ENCODE results near the gene WASF2. TPM values are rescaled to one million over a fixed set of nuclear protein-coding genes. Genes with fewer than 3 reads are reported as not detected.

Gene WASF2
- total RNA-seq, 2 donors from 2014 or later = 60.1 to 83.7 TPM

GRCh38 chr1:27366113-27366410, 123.9 kb downstream of the WASF2 start:
- peak; percentile 45 for ATAC-seq (ENCODE audit: insufficient number of reproducible peaks, low FRiP score, low read depth)
- H3K4me3 ChIP-seq = peak overlapping the region; percentile 80
- peak overlapping the region; percentile 96 to 99 for H3K27ac ChIP-seq
- H3K9me3 ChIP-seq = no peaks in the 10 kb centered on the region
- peaks cover 16 to 39% of the 10 kb centered on the region in 2 donors for H3K4me1 ChIP-seq (ENCODE audit: control insufficient read depth in 1 of 2, low read depth in 2 of 2)
- H3K36me3 ChIP-seq = peaks cover 34% of the 10 kb centered on the region
- TF ChIP-seq CTCF (IDR thresholded peaks at IDR 0.05) = no peak
- no peaks in the 10 kb centered on the region for H3K27me3 ChIP-seq (replicated peaks; ENCODE audit: insufficient read depth)
- DNase-seq (ENCODE audit: low spot score) = peak; percentile 56

DNA sequence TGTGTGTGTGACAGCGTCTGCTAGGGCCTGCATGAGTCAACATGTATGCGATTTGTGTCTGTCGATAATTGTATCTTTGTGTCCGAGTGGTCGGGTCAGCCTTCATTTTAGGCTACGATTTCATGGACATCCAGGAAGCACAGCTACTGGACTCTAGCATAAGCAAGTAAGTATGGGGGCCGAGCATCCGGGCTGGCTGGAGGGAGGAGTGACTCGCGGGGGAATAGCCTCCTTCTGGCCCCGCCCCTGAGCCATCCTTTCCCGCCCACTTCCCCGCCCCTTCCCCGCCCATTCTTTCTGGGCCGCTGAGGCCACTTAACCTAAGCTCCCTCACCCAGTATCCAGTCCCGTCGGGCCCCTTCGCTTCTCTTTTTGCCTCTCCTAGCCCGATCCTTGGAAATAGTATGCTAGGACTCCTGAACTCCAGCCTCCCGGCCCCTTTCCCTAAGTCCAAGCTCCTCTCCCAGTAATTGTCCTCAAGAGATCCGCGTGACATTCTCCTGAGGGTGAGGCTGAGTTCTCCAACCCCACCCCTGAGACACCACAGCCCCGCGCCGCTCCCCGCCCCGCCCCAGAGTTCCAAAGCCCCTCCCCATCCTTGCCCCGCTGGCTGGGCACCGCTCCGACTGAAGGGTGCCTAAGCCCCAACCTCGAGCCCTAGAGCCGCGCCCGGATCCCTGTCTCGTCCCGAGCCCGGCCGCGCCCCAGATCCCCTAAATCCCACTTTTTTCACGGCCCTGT, 124.4 kb downstream of the WASF2 start:
- Histone ChIP-seq H3K36me3 (peaks cover 38% of the 10 kb centered on the region), H3K9me3 (no peaks in the 10 kb centered on the region), H3K27ac (peak overlapping the region; percentile 96 to 99), H3K4me1 (ENCODE audit: control insufficient read depth in 1 of 2, low read depth in 2 of 2) (peaks cover 16 to 39% of the 10 kb centered on the region in 2 donors), H3K27me3 (replicated peaks; ENCODE audit: insufficient read depth) (no peaks in the 10 kb centered on the region), H3K4me3 (peak overlapping the region; percentile 80)
- no peak for TF ChIP-seq CTCF (IDR thresholded peaks at IDR 0.05)
- peak; percentile 74 for ATAC-seq (ENCODE audit: insufficient number of reproducible peaks, low FRiP score, low read depth)
- peak; percentile 83 for DNase-seq (ENCODE audit: low spot score)

- H3K36me3 ChIP-seq = peaks cover 41% of the 10 kb centered on the region
Observed at GRCh38 chr1:27364696-27365371, 125.1 kb downstream of the WASF2 start.

GRCh38 chr1:27363766-27364695, 125.9 kb downstream of the WASF2 start:
- no peak overlapping the region for H3K4me3 ChIP-seq
- H3K36me3 ChIP-seq = peaks cover 49% of the 10 kb centered on the region
- H3K9me3 ChIP-seq = no peaks in the 10 kb centered on the region
- H3K27ac ChIP-seq = peak overlapping the region in 1 of 2 donors; percentile 99
- no peak for ATAC-seq (ENCODE audit: insufficient number of reproducible peaks, low FRiP score, low read depth)
- no peak for DNase-seq (ENCODE audit: low spot score)
- H3K4me1 ChIP-seq (ENCODE audit: control insufficient read depth in 1 of 2, low read depth in 2 of 2) = peaks cover 16 to 36% of the 10 kb centered on the region in 2 donors
- no peaks in the 10 kb centered on the region for H3K27me3 ChIP-seq (replicated peaks; ENCODE audit: insufficient read depth)
- TF ChIP-seq CTCF (IDR thresholded peaks at IDR 0.05) = no peak

More at GRCh38 chr1:27364696-27365371, 125.1 kb downstream of the WASF2 start:
- Histone ChIP-seq H3K27ac (peak overlapping the region; percentile 96 to 99), H3K9me3 (no peaks in the 10 kb centered on the region), H3K27me3 (replicated peaks; ENCODE audit: insufficient read depth) (no peaks in the 10 kb centered on the region), H3K4me3 (peak overlapping the region; percentile 80), H3K4me1 (ENCODE audit: control insufficient read depth in 1 of 2, low read depth in 2 of 2) (peaks cover 16 to 39% of the 10 kb centered on the region in 2 donors)
- no peak for ATAC-seq (ENCODE audit: insufficient number of reproducible peaks, low FRiP score, low read depth)
- no peak for DNase-seq (ENCODE audit: low spot score)
- no peak for TF ChIP-seq CTCF (IDR thresholded peaks at IDR 0.05)

DNA sequence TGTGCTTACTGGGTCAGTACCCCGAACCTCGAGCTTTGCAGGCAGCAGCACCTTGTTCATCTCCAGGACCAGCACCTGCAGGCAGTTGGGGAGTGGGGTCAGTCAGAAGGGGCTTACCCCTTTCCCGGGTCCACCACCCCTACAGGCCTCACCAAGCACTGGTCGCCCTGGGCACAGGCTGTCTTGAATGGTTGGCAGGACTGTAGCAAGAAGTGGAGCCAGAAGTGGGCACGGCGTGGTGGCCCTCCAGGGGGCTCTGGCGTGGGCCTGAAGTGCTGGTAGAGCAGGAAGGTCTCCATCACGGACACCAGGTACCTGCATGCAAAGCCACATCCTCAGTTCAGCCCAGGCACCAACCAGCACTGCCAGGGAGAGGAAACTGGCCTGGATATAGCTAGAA, 128.4 kb downstream of the WASF2 start:
- H3K36me3 ChIP-seq = peaks cover 72% of the 10 kb centered on the region
- DNase-seq (ENCODE audit: low spot score) (no peak), ATAC-seq (ENCODE audit: insufficient number of reproducible peaks, low FRiP score, low read depth) (no peak)
- H3K27ac ChIP-seq = no peak overlapping the region
- no peak overlapping the region for H3K4me3 ChIP-seq
- no peaks in the 10 kb centered on the region for H3K9me3 ChIP-seq
- no peaks in the 10 kb centered on the region for H3K27me3 ChIP-seq (replicated peaks; ENCODE audit: insufficient read depth)
- no peak for TF ChIP-seq CTCF (IDR thresholded peaks at IDR 0.05)
- peaks cover 7 to 25% of the 10 kb centered on the region in 2 donors for H3K4me1 ChIP-seq (ENCODE audit: control insufficient read depth in 1 of 2, low read depth in 2 of 2)
